AG10803 (cell line): ENCODE measurements around the gene RAMP3.

Experiments used
- DNase-seq: peaks from one replicate; pipeline ENCODE4 v3.0.0; 2010; ENCODE audit warnings: low read depth
- H3K4me3 ChIP-seq: 2 replicates; pipeline ENCODE4 v1.5.1; 2011; ENCODE audit warnings: mild to moderate bottlenecking, low read length, control low read depth
- TF ChIP-seq, protein P1 (sequence below): conservative IDR thresholded peaks from 2 replicates; pipeline ENCODE4 v1.5.1; 2011; ENCODE audit warnings: mild to moderate bottlenecking, low read length, control low read depth, inconsistent platforms

RAMP3 gene

DNA sequence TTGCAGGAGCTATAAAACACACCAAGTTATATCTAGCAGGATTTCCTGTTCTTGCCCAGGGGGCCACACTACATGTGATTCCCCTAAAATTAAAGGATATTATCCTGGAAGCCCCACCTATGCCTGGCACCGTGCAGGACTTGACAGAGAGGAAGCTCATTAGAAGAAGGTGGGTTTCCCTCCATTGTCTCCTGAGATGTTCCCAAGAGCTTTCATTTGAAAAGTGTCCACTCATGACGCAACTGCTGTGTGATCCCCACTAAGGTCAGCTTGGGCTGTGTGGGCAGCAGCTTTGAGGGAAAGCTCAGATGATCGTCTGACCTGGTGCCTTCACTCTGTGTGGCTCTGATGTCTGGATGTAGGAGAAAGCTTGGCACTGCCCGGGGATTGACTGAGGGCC is 53.5 kb downstream of the RAMP3 start:
- DNase-seq, result no peak
- TF ChIP-seq, protein P1, sequence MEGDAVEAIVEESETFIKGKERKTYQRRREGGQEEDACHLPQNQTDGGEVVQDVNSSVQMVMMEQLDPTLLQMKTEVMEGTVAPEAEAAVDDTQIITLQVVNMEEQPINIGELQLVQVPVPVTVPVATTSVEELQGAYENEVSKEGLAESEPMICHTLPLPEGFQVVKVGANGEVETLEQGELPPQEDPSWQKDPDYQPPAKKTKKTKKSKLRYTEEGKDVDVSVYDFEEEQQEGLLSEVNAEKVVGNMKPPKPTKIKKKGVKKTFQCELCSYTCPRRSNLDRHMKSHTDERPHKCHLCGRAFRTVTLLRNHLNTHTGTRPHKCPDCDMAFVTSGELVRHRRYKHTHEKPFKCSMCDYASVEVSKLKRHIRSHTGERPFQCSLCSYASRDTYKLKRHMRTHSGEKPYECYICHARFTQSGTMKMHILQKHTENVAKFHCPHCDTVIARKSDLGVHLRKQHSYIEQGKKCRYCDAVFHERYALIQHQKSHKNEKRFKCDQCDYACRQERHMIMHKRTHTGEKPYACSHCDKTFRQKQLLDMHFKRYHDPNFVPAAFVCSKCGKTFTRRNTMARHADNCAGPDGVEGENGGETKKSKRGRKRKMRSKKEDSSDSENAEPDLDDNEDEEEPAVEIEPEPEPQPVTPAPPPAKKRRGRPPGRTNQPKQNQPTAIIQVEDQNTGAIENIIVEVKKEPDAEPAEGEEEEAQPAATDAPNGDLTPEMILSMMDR, result no peak
- no peak overlapping the region for H3K4me3 ChIP-seq

DNA sequence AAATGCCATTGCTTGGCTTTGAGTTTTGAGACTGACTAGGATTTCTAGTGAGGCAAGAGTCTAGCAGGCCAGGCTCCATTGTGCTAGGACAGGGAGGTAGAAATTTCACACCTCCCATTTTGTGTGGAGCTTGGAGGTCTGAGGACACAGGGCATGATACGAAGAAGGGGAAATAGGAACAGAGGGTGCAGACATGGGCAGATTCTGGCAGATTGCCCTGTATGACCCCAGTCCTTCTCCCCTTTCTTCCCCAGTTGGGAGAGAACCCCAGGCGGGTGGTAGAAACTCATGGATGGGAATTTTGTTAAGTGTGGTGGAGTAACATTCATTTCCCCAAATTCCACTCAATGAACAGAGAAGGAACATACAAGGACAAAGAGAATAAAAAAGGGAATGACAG is 54.4 kb downstream of the RAMP3 start:
- TF ChIP-seq, protein P1, result no peak
- no peak for DNase-seq
- no peak overlapping the region for H3K4me3 ChIP-seq

DNA sequence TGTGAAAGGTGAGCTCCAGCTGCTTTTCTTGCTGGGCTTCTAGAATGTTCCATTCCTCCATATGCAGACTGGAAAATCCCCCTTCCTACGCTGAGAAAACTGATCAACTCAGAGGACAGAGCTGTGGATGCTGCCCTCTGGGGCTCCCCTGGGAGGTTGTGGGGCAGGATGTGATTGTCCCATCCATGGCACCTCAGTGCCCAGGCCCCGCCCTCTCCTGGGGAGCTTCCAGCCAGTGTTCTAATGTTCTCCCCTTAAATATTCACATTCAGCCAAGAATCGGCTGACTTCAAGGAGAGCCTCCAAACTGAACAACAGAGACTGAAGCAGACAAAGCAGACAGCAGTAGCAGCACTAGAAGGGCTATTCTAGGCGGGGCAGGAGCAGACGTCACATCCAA is 55.0 kb downstream of the RAMP3 start:
- DNase-seq, result no peak
- H3K4me3 ChIP-seq, result no peak overlapping the region
- TF ChIP-seq, protein P1, result no peak

DNA sequence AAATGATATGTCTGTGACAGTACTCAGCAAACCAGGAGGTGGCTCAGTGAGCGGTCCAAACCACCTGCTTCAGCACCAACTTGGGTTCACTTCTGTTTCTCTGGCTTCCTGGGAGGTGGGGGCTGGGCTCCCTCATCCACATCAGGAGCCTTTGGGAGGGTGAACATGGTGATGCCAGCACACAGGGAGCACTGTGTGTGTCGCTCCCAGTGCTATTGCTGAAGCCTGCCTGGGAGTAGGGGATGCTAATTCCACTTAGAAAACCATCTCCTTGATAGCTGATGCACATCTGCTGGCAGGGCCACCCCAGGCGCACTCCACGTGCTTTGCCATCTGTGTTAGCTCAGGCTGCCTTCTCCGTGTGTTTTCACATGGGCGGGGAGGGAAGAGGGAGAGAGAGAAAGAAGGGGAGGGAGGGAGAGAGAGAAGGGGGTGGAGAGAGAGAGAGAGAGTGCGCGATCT is 58.0 kb downstream of the RAMP3 start:
- TF ChIP-seq, protein P1, result no peak
- no peak overlapping the region for H3K4me3 ChIP-seq
- no peak for DNase-seq

DNA sequence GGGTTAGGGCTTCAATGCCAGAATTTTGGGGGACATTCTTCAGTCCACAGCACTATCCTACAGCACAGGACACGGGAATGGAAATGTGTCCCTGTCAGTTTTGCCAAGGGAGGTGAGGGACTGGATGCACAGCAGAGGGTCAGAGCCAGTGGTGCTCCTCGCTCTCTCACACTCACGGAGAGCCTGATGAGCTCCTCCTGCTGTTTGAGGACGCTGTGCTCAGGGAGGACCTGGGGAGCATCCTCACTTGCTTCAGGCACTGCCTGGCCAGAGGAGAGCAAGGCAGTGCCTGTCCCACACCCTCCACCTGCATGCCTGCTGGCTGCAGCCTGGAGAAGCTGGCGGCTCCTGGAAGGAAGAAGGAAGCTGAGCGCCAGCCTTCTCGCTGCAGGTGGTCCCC is 58.6 kb downstream of the RAMP3 start:
- no peak overlapping the region for H3K4me3 ChIP-seq
- TF ChIP-seq, protein P1, result no peak
- DNase-seq, result no peak

DNA sequence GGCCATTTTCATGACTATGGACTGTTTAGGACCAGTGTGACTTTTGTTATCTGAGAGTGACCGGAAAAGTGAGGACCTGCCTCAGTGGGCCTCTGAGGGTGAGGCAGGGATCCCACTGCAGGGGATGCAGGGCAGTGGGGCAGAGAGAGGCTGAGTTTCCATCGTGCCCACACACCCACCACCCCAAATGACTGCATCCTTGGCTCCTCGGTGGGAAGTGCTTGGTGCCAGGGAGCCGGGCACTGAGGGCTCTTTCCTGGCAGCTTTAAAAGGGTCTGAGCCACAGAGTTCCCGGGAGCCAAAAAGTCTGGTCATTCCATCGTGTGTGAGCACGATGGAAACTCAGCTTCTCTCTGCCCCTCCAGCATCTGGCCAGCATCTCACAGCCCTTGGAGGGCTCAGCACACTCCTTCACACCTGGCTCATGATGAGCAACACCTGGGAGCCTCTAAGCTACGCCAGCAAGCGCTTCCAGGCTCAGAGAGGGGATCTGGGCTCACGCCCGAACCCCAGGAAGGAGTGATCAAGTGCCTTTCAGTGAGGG is 59.1 kb downstream of the RAMP3 start:
- TF ChIP-seq, protein P1, result no peak
- no peak for DNase-seq
- no peak overlapping the region for H3K4me3 ChIP-seq

DNA sequence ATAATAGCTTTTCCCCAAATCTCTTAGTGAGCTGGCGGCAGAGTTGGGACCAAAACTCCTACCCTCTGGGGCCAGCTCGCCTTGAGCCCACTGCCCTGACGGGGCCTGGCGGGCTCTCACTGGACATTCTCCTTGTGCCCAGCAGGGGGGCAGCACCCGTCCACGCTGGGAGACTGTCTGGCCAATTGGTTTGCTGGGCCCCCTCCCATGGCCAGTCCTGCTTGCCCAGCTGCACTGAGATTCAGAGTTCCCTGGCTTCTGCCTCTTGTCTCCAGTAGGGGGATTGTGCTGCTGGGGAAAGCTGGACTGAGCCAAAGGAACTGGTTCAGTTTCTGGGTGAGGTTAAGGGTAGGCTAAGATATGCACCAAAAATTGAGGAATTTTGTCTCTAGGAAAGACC is 59.8 kb downstream of the RAMP3 start:
- no peak for DNase-seq
- no peak overlapping the region for H3K4me3 ChIP-seq
- TF ChIP-seq, protein P1, result peak; percentile 55
